AG09309 (cell line): Measurements from ENCODE around the gene TINAGL1.

Source experiments
- DNase-seq: peaks from one replicate; pipeline ENCODE4 v3.0.0-alpha.2; 2010; ENCODE audit warnings: low read depth
- H3K4me3 ChIP-seq: 2 replicates; pipeline ENCODE4 v1.5.1; 2011; ENCODE audit warnings: mild to moderate bottlenecking, low read depth, low read length, moderate library complexity; ENCODE audit not compliant: control insufficient read depth
- CTCF ChIP-seq: IDR thresholded peaks from 2 replicates; pipeline ENCODE4 v1.5.1; 2011; ENCODE audit warnings: mild to moderate bottlenecking, low read depth, low read length, inconsistent platforms; ENCODE audit not compliant: insufficient read depth, control insufficient read depth; ENCODE audit errors: missing control alignments

The TINAGL1 gene

GRCh38 chr1:31572323-31573104, 3.8 kb upstream of the TINAGL1 start:
- no peak for DNase-seq
- H3K4me3 ChIP-seq: no peak overlapping the region
- TF ChIP-seq CTCF: no peak

- TF ChIP-seq CTCF: no peak
- DNase-seq: no peak
- no peak overlapping the region for H3K4me3 ChIP-seq
These were observed 3.1 kb upstream of the TINAGL1 start for GRCh38 chr1:31573261-31573660.

- no peak for TF ChIP-seq CTCF
- H3K4me3 ChIP-seq: no peak overlapping the region
- DNase-seq: no peak
These were observed 1.5 kb upstream of the TINAGL1 start for GRCh38 chr1:31574749-31575368.

GRCh38 chr1:31575369-31576140, 760 bp upstream of the TINAGL1 start:
- no peak overlapping the region for H3K4me3 ChIP-seq
- DNase-seq: no peak
- no peak for TF ChIP-seq CTCF

GRCh38 chr1:31576743-31577455, 584 bp downstream of the TINAGL1 start:
- DNase-seq: no peak
- no peak overlapping the region for H3K4me3 ChIP-seq
- TF ChIP-seq CTCF: no peak

- no peak for TF ChIP-seq CTCF
- DNase-seq: no peak
- H3K4me3 ChIP-seq: no peak overlapping the region
These were observed 1.3 kb downstream of the TINAGL1 start for GRCh38 chr1:31577515-31578192.
